ENCODE data around the gene ZNF773. TPM values are rescaled to one million over a fixed set of nuclear protein-coding genes. Genes with fewer than 3 reads are reported as not detected.
A peak's percentile ranks its signal among the peaks of the same experiment; 100 is the strongest.
"Not testable (repeated sequence)": the region's sequence is repeated elsewhere in the genome, so short reads cannot be mapped to it uniquely, and the experiment has no call there.

ZNF773 gene
- total RNA-seq, 1 donor from 2014 or later, result 8.9 TPM

- TF ChIP-seq CTCF (conservative IDR thresholded peaks at IDR 0.05), result peak; percentile 63
- Mint-ChIP-seq H3K27ac (ENCODE audit: unreplicated experiment) (peak within 1 kb of the TSS; percentile 25), H3K4me3 (peak within 1 kb of the TSS; percentile 87), H3K4me1 (peaks cover 7% of the 10 kb centered on the region), H3K27me3 (ENCODE audit: low read depth) (peaks cover 3% of the 10 kb centered on the region), H3K36me3 (ENCODE audit: low read depth) (peaks cover 62% of the 10 kb centered on the region), H3K9me3 (peaks cover 37% of the 10 kb centered on the region)
- peak; percentile 65 for DNase-seq (ENCODE audit: low read depth, low spot score)
These were observed 22.3 kb upstream of the ZNF773 start, which contains the start of gene ZNF772 for GRCh38 chr19:57477191-57478008. Gene ZNF772, minus strand, starts transcription at chr19:57477566. Its CDS starts 257 bp downstream, at chr19:57477309.

GRCh38 chr19:57487477-57488298, 12.1 kb upstream of the ZNF773 start, which contains the start of gene ZNF419:
Gene ZNF419, plus strand, starts transcription at chr19:57487750. Its CDS starts 201 bp downstream, at chr19:57487951.
- DNase-seq (ENCODE audit: low read depth, low spot score), result peak; percentile 79
- Mint-ChIP-seq H3K9me3 (peaks cover 21% of the 10 kb centered on the region), H3K4me3 (peak within 1 kb of the TSS; percentile 84), H3K36me3 (ENCODE audit: low read depth) (peaks cover 48% of the 10 kb centered on the region), H3K4me1 (peaks cover 14% of the 10 kb centered on the region)
- H3K27ac Mint-ChIP-seq (ENCODE audit: unreplicated experiment); H3K27me3 Mint-ChIP-seq (ENCODE audit: low read depth): not testable (repeated sequence)

- peaks cover 21% of the 10 kb centered on the region for H3K9me3 Mint-ChIP-seq
- H3K4me1 Mint-ChIP-seq, result peaks cover 14% of the 10 kb centered on the region
- not testable (repeated sequence) for H3K27ac Mint-ChIP-seq (ENCODE audit: unreplicated experiment); DNase-seq (ENCODE audit: low read depth, low spot score); H3K27me3 Mint-ChIP-seq (ENCODE audit: low read depth)
- peaks cover 54% of the 10 kb centered on the region for H3K36me3 Mint-ChIP-seq (ENCODE audit: low read depth)
- peak overlapping the region; percentile 81 for H3K4me3 Mint-ChIP-seq
These were observed 11.5 kb upstream of the ZNF773 start for GRCh38 chr19:57488299-57488644.

- peak overlapping the region; percentile 44 for H3K4me3 Mint-ChIP-seq
- not testable (repeated sequence) for DNase-seq (ENCODE audit: low read depth, low spot score); H3K27me3 Mint-ChIP-seq (ENCODE audit: low read depth); H3K27ac Mint-ChIP-seq (ENCODE audit: unreplicated experiment)
- peaks cover 55% of the 10 kb centered on the region for H3K36me3 Mint-ChIP-seq (ENCODE audit: low read depth)
- peaks cover 43% of the 10 kb centered on the region for H3K9me3 Mint-ChIP-seq
- H3K4me1 Mint-ChIP-seq, result peaks cover 18% of the 10 kb centered on the region
These were observed 432 bp upstream of the ZNF773 start for GRCh38 chr19:57499332-57499679.

- not testable (repeated sequence) for DNase-seq (ENCODE audit: low read depth, low spot score); H3K27me3 Mint-ChIP-seq (ENCODE audit: low read depth); H3K27ac Mint-ChIP-seq (ENCODE audit: unreplicated experiment)
- H3K4me3 Mint-ChIP-seq, result peak overlapping the region; percentile 44
- peaks cover 50% of the 10 kb centered on the region for H3K36me3 Mint-ChIP-seq (ENCODE audit: low read depth)
- H3K9me3 Mint-ChIP-seq, result peaks cover 38% of the 10 kb centered on the region
- H3K4me1 Mint-ChIP-seq, result peaks cover 18% of the 10 kb centered on the region
These were observed 662 bp downstream of the ZNF773 start for GRCh38 chr19:57500400-57500799.

- Mint-ChIP-seq H3K27me3 (ENCODE audit: low read depth) (no peaks in the 10 kb centered on the region), H3K27ac (ENCODE audit: unreplicated experiment) (no peak overlapping the region), H3K9me3 (peaks cover 31% of the 10 kb centered on the region), H3K4me1 (peaks cover 4% of the 10 kb centered on the region), H3K4me3 (no peak overlapping the region), H3K36me3 (ENCODE audit: low read depth) (peaks cover 73% of the 10 kb centered on the region)
- DNase-seq (ENCODE audit: low read depth, low spot score), result no peak
- no peak for TF ChIP-seq CTCF (conservative IDR thresholded peaks at IDR 0.05)
These were observed 6.4 kb downstream of the ZNF773 start for GRCh38 chr19:57506163-57506562.

GRCh38 chr19:57511484-57511883, 11.7 kb downstream of the ZNF773 start:
- no peaks in the 10 kb centered on the region for H3K4me1 Mint-ChIP-seq
- no peak overlapping the region for H3K27ac Mint-ChIP-seq (ENCODE audit: unreplicated experiment)
- no peaks in the 10 kb centered on the region for H3K27me3 Mint-ChIP-seq (ENCODE audit: low read depth)
- H3K4me3 Mint-ChIP-seq, result no peak overlapping the region
- no peak for TF ChIP-seq CTCF (conservative IDR thresholded peaks at IDR 0.05)
- peaks cover 30% of the 10 kb centered on the region for H3K9me3 Mint-ChIP-seq
- peaks cover 69% of the 10 kb centered on the region for H3K36me3 Mint-ChIP-seq (ENCODE audit: low read depth)
- no peak for DNase-seq (ENCODE audit: low read depth, low spot score)

Data from neural crest cell (in vitro differentiated cells).